KMS-11 (cell line): ENCODE data around the gene CAMKMT.

Experiments used
- H2AFZ ChIP-seq: fragments of 200-600 bp; sonication (generic); 2 replicates; pipeline ENCODE4 v1.6.1; 2016; ENCODE audit warnings: antibody characterized with exemption, mixed run types, low read depth
- H3K27ac ChIP-seq: fragments of 200-600 bp; sonication (generic); 2 replicates; pipeline ENCODE4 v1.6.1; 2016; ENCODE audit warnings: mild to moderate bottlenecking, mixed run types
- H3K27me3 ChIP-seq: fragments of 200-600 bp; sonication (generic); 2 replicates; pipeline ENCODE4 v1.6.1; 2017; ENCODE audit warnings: mild to moderate bottlenecking, low read depth, mixed run types, moderate library complexity; ENCODE audit not compliant: insufficient read depth
- H3K36me3 ChIP-seq: fragments of 200-600 bp; sonication (generic); 2 replicates; pipeline ENCODE4 v1.6.1; 2017; ENCODE audit warnings: mild to moderate bottlenecking, mixed run types; ENCODE audit not compliant: insufficient read depth
- H3K4me1 ChIP-seq: fragments of 200-600 bp; sonication (generic); 2 replicates; pipeline ENCODE4 v1.6.1; 2016; ENCODE audit warnings: mild to moderate bottlenecking, low read depth, mixed run types; ENCODE audit not compliant: poor library complexity, severe bottlenecking
- H3K4me2 ChIP-seq: fragments of 200-600 bp; sonication (generic); 2 replicates; pipeline ENCODE4 v1.7.0; 2016; ENCODE audit warnings: mild to moderate bottlenecking, mixed run types
- H3K4me3 ChIP-seq: fragments of 200-600 bp; sonication (generic); IDR thresholded peaks from 2 replicates; pipeline ENCODE4 v1.6.1; 2017; ENCODE audit warnings: low read depth, low read length, mixed read lengths; ENCODE audit not compliant: insufficient read depth
- H3K79me2 ChIP-seq: fragments of 200-600 bp; sonication (generic); 2 replicates; pipeline ENCODE4 v1.6.1; 2016; ENCODE audit warnings: low read depth, mixed run types; ENCODE audit not compliant: insufficient read depth
- H3K9ac ChIP-seq: fragments of 200-600 bp; sonication (generic); 2 replicates; pipeline ENCODE4 v1.6.1; 2016; ENCODE audit warnings: mild to moderate bottlenecking, mixed run types
- H4K20me1 ChIP-seq: fragments of 200-600 bp; sonication (generic); 2 replicates; pipeline ENCODE4 v1.6.1; 2016; ENCODE audit warnings: mild to moderate bottlenecking, mixed run types; ENCODE audit not compliant: insufficient read depth
- CTCF ChIP-seq: fragments of 200-600 bp; sonication (generic); conservative IDR thresholded peaks from 2 replicates; pipeline ENCODE4 v1.6.1; 2017; ENCODE audit warnings: low read depth, mild to moderate bottlenecking, antibody characterized with exemption, low read length, moderate library complexity, mixed read lengths

CAMKMT gene

GRCh38 chr2:44767691-44768090, 405.9 kb downstream of the CAMKMT start:
- Histone ChIP-seq H3K4me1 (no peaks in the 10 kb centered on the region), H3K4me2 (no peak overlapping the region), H3K27me3 (no peaks in the 10 kb centered on the region), H2AFZ (no peak overlapping the region), H3K27ac (no peak overlapping the region), H3K9ac (no peak overlapping the region), H3K4me3 (no peak overlapping the region), H3K36me3 (no peaks in the 10 kb centered on the region), H3K79me2 (no peaks in the 10 kb centered on the region), H4K20me1 (no peaks in the 10 kb centered on the region)
- no peak for TF ChIP-seq CTCF

DNA sequence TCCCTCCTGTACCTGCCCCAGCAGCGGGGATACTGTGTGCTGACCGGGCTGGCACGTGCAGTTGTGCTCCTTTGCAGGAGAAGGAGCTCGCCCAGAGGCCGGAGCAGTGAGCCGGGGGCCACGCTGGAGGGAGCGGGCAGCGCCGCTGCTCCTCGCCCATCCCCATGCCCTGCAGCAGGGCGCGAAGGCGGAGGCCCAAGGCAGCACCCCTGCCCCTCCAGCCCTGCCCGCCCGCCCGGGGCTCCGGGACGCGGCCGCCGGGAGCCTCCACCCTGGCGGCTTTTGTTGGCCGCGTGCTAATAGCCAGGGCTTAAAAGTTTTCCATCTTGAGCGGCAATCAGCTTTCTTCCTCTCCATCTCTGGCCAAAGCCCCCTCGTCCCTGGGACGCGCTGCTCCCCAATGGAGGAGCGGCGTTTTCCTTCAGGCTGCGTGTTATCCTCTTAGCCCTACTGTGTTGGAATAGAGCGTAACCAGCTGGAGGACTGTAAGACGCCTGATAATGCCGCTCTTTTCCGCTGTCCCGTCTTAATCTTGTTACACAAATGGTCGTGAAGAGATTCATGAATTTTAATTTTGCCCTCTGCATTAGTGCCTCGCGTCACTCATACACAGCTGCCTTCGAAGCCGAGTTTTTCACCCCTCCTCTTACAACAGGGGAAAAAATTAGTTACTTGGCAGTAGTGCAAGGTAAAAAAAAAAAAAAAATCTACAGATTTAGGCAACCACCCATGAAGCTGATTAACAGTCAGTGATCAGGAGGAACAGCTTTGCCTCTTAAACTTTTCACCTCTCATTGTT, 406.9 kb downstream of the CAMKMT start:
- Histone ChIP-seq H4K20me1 (no peaks in the 10 kb centered on the region), H3K36me3 (no peaks in the 10 kb centered on the region), H3K79me2 (no peaks in the 10 kb centered on the region), H3K27me3 (no peaks in the 10 kb centered on the region), H3K4me1 (no peaks in the 10 kb centered on the region), H3K4me3 (no peak overlapping the region), H2AFZ (no peak overlapping the region), H3K4me2 (no peak overlapping the region), H3K9ac (no peak overlapping the region), H3K27ac (no peak overlapping the region)
- TF ChIP-seq CTCF: no peak

DNA sequence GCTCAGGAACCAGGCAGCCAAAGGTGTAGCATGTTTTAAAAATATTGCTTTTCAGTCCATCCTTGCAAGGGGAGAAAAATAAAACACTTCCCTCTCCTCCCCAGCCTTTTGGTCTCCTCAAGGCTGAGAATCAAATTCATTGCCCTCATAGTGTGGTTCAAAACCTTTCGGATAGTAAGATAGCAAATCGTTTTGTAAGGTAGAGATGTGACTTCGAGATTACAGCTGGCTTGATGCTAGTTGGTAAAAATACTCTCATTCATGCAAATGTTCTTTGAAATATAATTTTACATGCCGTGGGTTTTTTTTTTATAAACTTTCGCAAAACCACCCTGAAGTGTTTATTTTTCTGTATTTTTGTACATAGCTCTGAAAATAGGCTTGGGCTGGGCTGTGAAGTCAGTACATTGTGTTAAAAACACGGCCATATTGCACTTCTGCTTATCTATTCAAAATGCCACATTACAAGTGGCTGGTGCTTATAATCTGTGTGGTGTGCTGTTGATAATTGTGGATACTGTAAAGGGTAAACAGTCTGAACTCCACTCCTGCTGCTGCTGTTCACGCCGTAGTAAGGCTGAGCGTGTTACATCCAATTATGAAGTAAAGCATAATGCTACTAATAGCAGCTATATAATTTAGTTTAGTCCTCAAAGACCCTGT, 407.7 kb downstream of the CAMKMT start:
- TF ChIP-seq CTCF: no peak
- no peaks in the 10 kb centered on the region for H4K20me1 ChIP-seq
- H3K4me2 ChIP-seq: no peak overlapping the region
- no peaks in the 10 kb centered on the region for H3K79me2 ChIP-seq
- H2AFZ ChIP-seq: no peak overlapping the region
- no peak overlapping the region for H3K27ac ChIP-seq
- no peaks in the 10 kb centered on the region for H3K36me3 ChIP-seq
- H3K9ac ChIP-seq: no peak overlapping the region
- no peaks in the 10 kb centered on the region for H3K4me1 ChIP-seq
- H3K4me3 ChIP-seq: no peak overlapping the region
- H3K27me3 ChIP-seq: no peaks in the 10 kb centered on the region

GRCh38 chr2:44770221-44771195, 408.8 kb downstream of the CAMKMT start:
- H3K27ac ChIP-seq: no peak overlapping the region
- no peaks in the 10 kb centered on the region for H3K27me3 ChIP-seq
- H3K9ac ChIP-seq: no peak overlapping the region
- no peaks in the 10 kb centered on the region for H3K79me2 ChIP-seq
- no peak overlapping the region for H3K4me3 ChIP-seq
- no peaks in the 10 kb centered on the region for H3K4me1 ChIP-seq
- H2AFZ ChIP-seq: no peak overlapping the region
- no peaks in the 10 kb centered on the region for H3K36me3 ChIP-seq
- H4K20me1 ChIP-seq: no peaks in the 10 kb centered on the region
- no peak for TF ChIP-seq CTCF
- no peak overlapping the region for H3K4me2 ChIP-seq
